GM12864 (cell line): Measurements from ENCODE around the gene EIPR1.

Source experiments
- DNase-seq: peaks from one replicate; pipeline ENCODE4 v3.0.0-alpha.2; 2011; ENCODE audit warnings: low read depth
- H3K4me3 ChIP-seq: 2 replicates; pipeline ENCODE4 v1.5.1; 2011; ENCODE audit warnings: mild to moderate bottlenecking, low read depth, low read length, control low read depth
- CTCF ChIP-seq: IDR thresholded peaks from 2 replicates; pipeline ENCODE4 v1.5.1; 2011; ENCODE audit warnings: low read depth, mild to moderate bottlenecking, moderate library complexity, low read length, control low read depth, inconsistent platforms; ENCODE audit errors: missing control alignments

The EIPR1 gene

DNA sequence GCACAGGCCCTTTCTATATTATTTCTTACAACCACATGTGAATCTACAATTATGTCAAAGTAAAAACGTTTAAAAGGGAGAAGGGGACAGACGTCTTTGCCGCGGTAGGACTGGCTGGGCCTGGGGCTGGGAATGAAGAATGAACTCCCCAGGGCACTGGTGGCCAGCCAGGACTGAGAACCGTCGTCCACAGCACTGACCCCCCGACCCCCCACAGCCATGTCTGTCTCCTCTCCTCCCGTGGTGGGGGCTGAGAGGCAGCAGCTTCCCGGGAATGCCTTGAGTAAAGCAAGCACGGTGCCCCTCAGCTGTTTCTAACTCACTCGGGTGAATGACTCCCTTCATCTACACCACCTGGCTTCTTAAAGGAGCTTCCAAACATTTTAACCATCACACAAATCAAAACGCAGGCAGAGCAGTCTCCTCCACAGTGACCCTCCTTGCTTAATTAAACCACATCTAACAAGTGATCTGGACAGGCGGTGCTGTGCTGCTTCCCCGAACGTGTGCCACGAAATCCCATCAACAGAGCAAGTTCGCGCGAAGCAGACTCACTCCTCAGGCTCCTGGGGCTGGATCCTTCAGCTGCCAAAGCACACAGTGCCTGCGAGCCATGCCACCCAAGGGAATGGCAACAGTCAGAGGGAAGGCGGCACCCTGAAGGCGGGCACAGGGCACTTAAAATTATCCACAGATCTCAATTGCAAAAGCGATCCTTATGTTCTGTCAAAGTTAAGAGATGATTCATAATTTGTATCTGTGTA lies 217.7 kb downstream of the EIPR1 start:
- no peak for DNase-seq
- no peak for TF ChIP-seq CTCF
- H3K4me3 ChIP-seq = no peak overlapping the region

DNA sequence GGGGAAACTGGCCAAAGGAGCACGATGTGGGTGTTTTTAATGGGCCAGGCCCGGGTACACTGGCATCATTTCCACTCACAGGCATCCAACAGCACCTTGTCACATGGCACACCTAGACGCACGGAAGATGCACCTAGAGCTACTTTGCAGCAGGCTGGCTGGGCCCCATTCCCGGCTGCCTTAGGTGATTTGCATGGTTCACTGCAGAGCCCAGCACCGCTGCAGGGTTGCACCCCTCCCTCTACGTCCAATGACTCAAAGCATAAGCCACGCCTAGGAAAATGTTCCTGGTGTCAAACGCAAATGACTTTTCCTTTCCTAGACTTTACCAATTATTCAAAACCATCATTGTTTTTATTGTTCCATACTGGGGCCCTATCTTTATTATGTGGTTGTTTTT lies 222.9 kb downstream of the EIPR1 start:
- no peak for DNase-seq
- H3K4me3 ChIP-seq = no peak overlapping the region
- TF ChIP-seq CTCF = no peak

DNA sequence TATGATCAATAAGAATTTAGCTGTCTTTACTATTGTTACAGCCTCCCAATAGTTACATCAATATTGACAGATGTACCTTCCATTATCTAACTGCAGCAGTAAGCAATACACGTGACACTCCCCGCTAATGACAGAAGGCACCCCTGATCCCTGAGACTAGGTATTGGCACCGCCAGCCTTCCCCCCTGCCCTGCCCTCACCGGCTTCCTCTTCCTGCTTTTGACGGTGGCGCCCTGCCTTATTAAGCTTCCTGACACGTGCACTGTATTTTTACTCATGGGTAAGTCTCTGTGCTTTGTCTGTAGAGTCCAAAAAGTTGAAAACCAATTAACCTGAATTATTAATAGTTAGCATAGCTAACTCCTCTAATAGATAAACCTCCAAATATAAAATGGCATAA lies 223.5 kb downstream of the EIPR1 start:
- no peak for TF ChIP-seq CTCF
- H3K4me3 ChIP-seq = no peak overlapping the region
- no peak for DNase-seq

DNA sequence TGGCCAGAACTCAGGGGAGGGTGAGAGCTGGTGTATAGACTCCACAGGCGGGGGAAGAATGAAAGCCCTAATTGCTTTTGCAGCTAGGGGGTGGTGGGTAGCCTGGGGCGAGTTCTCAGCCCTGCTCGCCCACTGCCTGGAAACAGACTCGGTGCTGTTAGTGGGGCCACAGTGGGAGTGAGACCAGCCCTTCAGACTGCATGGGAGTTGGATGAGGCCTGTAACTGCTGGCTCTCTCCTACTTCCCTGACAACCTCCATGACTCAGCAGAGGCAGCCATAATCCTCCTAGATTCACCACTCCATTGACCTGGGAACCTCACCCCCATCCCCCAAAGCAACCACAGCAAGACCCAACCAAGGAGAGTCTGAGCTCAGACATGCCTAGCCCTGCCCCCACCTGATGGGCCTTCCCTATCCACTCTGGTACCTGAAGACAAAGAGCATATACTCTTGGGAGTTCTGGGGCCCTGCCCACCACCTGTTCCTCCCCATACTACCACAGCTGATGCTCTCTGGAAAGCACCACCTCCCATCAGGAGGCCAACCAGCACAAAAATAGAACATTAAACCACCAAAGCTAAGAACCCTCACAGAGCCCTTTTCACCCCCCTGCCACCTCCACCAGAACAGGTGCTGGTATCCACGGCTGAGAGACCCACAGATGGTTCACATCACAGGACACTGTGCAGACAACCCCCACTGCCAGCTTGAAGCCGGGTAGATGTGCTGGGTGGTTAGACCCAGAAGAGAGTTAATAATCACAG lies 226.3 kb downstream of the EIPR1 start:
- peak; percentile 30 for DNase-seq
- H3K4me3 ChIP-seq = no peak overlapping the region
- no peak for TF ChIP-seq CTCF

GRCh38 chr2:3149441-3150217 lies 228.0 kb downstream of the EIPR1 start:
- H3K4me3 ChIP-seq = no peak overlapping the region
- TF ChIP-seq CTCF = no peak
- DNase-seq = no peak

- no peak for DNase-seq
- no peak overlapping the region for H3K4me3 ChIP-seq
- no peak for TF ChIP-seq CTCF
Observed at GRCh38 chr2:3148716-3149115, 228.9 kb downstream of the EIPR1 start.
